Activated naive CD4-positive, alpha-beta T cell treated with anti-CD3 and anti-CD28 coated beads, Interleukin-2, amount 10 ng/mL, durations not matched to agents 7 days and 5 days (primary cell): ENCODE measurements around the gene PSME3IP1.
A peak's percentile ranks its signal among the peaks of the same experiment; 100 is the strongest.

ENCODE experiments used
- CTCF ChIA-PET: fragments of 350-600 bp; sonication (Branson Sonifier 250); formaldehyde crosslinking; loops from one replicate; lab custom pipeline; 2021; ENCODE audit warnings: antibody characterized with exemption; lab: Charles Lee
- DNase-seq: peaks from one replicate; pipeline ENCODE4 v3.0.0-alpha.2; 2020
- H3K27ac Mint-ChIP-seq: one replicate; pipeline ENCODE4 v1.8.0; 2021; ENCODE audit warnings: mild to moderate bottlenecking, moderate library complexity, mixed read lengths
- H3K27me3 Mint-ChIP-seq: one replicate; pipeline ENCODE4 v1.8.0; 2021; ENCODE audit warnings: mild to moderate bottlenecking, mixed read lengths
- H3K36me3 Mint-ChIP-seq: one replicate; pipeline ENCODE4 v1.8.0; 2021; ENCODE audit warnings: mixed read lengths
- H3K4me1 Mint-ChIP-seq: one replicate; pipeline ENCODE4 v1.8.0; 2021; ENCODE audit warnings: mixed read lengths
- H3K4me3 Mint-ChIP-seq: one replicate; pipeline ENCODE4 v1.8.0; 2021; ENCODE audit warnings: mild to moderate bottlenecking, moderate library complexity, mixed read lengths
- H3K9me3 Mint-ChIP-seq: one replicate; pipeline ENCODE4 v1.8.0; 2021; ENCODE audit warnings: mixed read lengths

PSME3IP1 gene

GRCh38 chr16:57167953-57168352 lies 17.9 kb downstream of the PSME3IP1 start:
- no peaks in the 10 kb centered on the region for H3K27me3 Mint-ChIP-seq
- H3K4me1 Mint-ChIP-seq, result peaks cover 3% of the 10 kb centered on the region
- H3K4me3 Mint-ChIP-seq, result no peak overlapping the region
- H3K9me3 Mint-ChIP-seq, result no peaks in the 10 kb centered on the region
- H3K27ac Mint-ChIP-seq, result no peak overlapping the region
- CTCF ChIA-PET, result interaction anchor here (0.7 to 1.0 kb wide), 6 partner anchors 26 to 381 kb away, joined by 3 to 11 read pairs (median 3); no protein-coding TSS in a partner anchor
- DNase-seq, result peak; percentile 31
- peaks cover 42% of the 10 kb centered on the region for H3K36me3 Mint-ChIP-seq

GRCh38 chr16:57167538-57167937 lies 18.3 kb downstream of the PSME3IP1 start:
- CTCF ChIA-PET, result interaction anchor here (0.7 to 1.0 kb wide), 6 partner anchors 25 to 380 kb away, joined by 3 to 11 read pairs (median 3); no protein-coding TSS in a partner anchor
- peaks cover 3% of the 10 kb centered on the region for H3K4me1 Mint-ChIP-seq
- H3K27ac Mint-ChIP-seq, result no peak overlapping the region
- no peak overlapping the region for H3K4me3 Mint-ChIP-seq
- peaks cover 39% of the 10 kb centered on the region for H3K36me3 Mint-ChIP-seq
- H3K27me3 Mint-ChIP-seq, result no peaks in the 10 kb centered on the region
- no peak for DNase-seq
- no peaks in the 10 kb centered on the region for H3K9me3 Mint-ChIP-seq

GRCh38 chr16:57166951-57167350 lies 18.9 kb downstream of the PSME3IP1 start:
- H3K36me3 Mint-ChIP-seq, result peaks cover 35% of the 10 kb centered on the region
- H3K27me3 Mint-ChIP-seq, result no peaks in the 10 kb centered on the region
- peaks cover 3% of the 10 kb centered on the region for H3K4me1 Mint-ChIP-seq

GRCh38 chr16:57166451-57166850 lies 19.4 kb downstream of the PSME3IP1 start:
- H3K9me3 Mint-ChIP-seq, result no peaks in the 10 kb centered on the region
- no peak for DNase-seq
- no peak overlapping the region for H3K27ac Mint-ChIP-seq
- H3K27me3 Mint-ChIP-seq, result no peaks in the 10 kb centered on the region
- CTCF ChIA-PET, result interaction anchor here (0.7 to 1.4 kb wide), 5 partner anchors 74 to 203 kb away, joined by 3 to 6 read pairs (median 3); partner anchors contain the start of gene CPNE2
- H3K36me3 Mint-ChIP-seq, result peaks cover 31% of the 10 kb centered on the region
- peaks cover 3% of the 10 kb centered on the region for H3K4me1 Mint-ChIP-seq
- H3K4me3 Mint-ChIP-seq, result no peak overlapping the region

More at GRCh38 chr16:57166951-57167350, 18.9 kb downstream of the PSME3IP1 start:
- no peak for DNase-seq
- Mint-ChIP-seq H3K9me3 (no peaks in the 10 kb centered on the region), H3K27ac (no peak overlapping the region), H3K4me3 (no peak overlapping the region)
- CTCF ChIA-PET, result interaction anchor here (0.7 to 1.4 kb wide), 5 partner anchors 74 to 203 kb away, joined by 3 to 6 read pairs (median 3); partner anchors contain the start of gene CPNE2

DNA sequence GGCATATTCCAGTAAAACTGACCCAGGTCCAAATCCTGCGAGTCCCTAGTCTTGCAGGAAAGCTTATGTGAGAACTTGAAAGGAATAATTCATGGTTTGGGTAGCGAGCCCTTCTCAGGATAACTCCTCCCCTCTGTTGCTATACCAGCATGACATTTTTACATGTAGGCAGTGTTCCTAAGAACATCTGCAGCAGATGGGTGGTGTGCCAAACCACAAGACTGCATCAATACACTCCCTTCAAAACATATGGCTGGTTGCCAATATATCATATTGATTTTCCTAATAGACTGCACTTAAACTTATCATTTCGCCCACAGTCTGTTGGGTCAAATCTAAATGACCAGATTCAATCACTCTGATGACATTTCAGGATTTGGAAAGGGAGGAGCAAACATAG lies 19.9 kb downstream of the PSME3IP1 start:
- CTCF ChIA-PET, result interaction anchor here (1.1 to 1.4 kb wide), 3 partner anchors 81 to 202 kb away, joined by 3 to 6 read pairs (median 5); no protein-coding TSS in a partner anchor
- Mint-ChIP-seq H3K4me3 (no peak overlapping the region), H3K27me3 (no peaks in the 10 kb centered on the region), H3K9me3 (no peaks in the 10 kb centered on the region), H3K4me1 (peaks cover 3% of the 10 kb centered on the region), H3K27ac (no peak overlapping the region), H3K36me3 (peaks cover 26% of the 10 kb centered on the region)
- no peak for DNase-seq

GRCh38 chr16:57165483-57165882 lies 20.4 kb downstream of the PSME3IP1 start:
- peaks cover 6% of the 10 kb centered on the region for H3K4me1 Mint-ChIP-seq
- no peaks in the 10 kb centered on the region for H3K27me3 Mint-ChIP-seq
- no peak overlapping the region for H3K27ac Mint-ChIP-seq
- H3K4me3 Mint-ChIP-seq, result no peak overlapping the region
- H3K9me3 Mint-ChIP-seq, result no peaks in the 10 kb centered on the region
- DNase-seq, result no peak
- CTCF ChIA-PET, result interaction anchor here (0.8 kb wide), 1 partner anchor 81 kb away, joined by 3 read pairs; no protein-coding TSS in a partner anchor
- H3K36me3 Mint-ChIP-seq, result peaks cover 26% of the 10 kb centered on the region

DNA sequence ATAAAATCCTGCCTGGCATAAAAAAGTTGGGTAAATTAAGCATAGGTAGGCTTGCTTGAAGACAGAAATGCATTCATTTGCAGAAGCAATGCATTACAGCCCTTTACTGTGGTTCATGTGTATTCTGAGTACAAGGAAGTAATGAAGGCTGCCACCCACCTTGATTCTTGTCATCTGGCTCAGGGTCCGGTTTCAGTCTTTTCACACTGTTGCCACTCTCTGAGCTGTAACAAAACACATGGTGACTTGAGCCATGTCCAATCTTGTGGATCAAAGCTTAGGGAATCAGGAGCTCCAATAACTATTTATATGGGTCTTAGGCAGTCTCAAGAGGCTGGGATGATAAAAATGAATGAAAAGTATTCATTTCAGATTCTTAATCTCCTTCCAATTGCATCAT lies 22.0 kb downstream of the PSME3IP1 start:
- Mint-ChIP-seq H3K27me3 (no peaks in the 10 kb centered on the region), H3K36me3 (peaks cover 36% of the 10 kb centered on the region), H3K27ac (no peak overlapping the region), H3K9me3 (no peaks in the 10 kb centered on the region), H3K4me3 (no peak overlapping the region), H3K4me1 (peaks cover 7% of the 10 kb centered on the region)
- DNase-seq, result no peak
- CTCF ChIA-PET, result interaction anchor here (0.7 to 1.6 kb wide), 2 partner anchors 77 to 79 kb away, joined by 3 to 5 read pairs; no protein-coding TSS in a partner anchor

DNA sequence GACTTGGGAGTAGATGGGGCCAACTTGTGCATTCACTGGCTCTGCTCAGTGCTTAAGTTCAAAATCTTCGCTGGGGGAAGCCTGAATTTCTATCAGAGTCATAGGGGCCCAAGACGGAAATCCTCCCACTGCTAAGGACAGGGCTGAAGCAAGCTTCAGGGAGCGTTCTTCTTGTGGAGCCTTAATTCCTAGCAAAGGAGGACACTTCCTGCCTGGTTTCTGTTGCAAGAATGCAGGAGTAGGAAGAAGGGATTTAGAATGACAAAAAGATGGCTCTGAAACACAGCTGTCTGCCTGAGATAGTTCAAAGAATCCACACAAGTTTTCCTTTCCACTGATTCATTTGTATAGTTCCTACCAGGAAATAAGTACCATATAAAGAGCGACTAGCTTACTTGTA lies 26.4 kb downstream of the PSME3IP1 start:
- H3K4me1 Mint-ChIP-seq, result peaks cover 26% of the 10 kb centered on the region
- H3K4me3 Mint-ChIP-seq, result no peak overlapping the region
- no peak overlapping the region for H3K27ac Mint-ChIP-seq
- H3K27me3 Mint-ChIP-seq, result no peaks in the 10 kb centered on the region
- CTCF ChIA-PET, result interaction anchor here (1.0 kb wide), 1 partner anchor 450 kb away, joined by 4 read pairs; no protein-coding TSS in a partner anchor
- peaks cover 46% of the 10 kb centered on the region for H3K36me3 Mint-ChIP-seq
- no peak for DNase-seq
- H3K9me3 Mint-ChIP-seq, result no peaks in the 10 kb centered on the region

DNA sequence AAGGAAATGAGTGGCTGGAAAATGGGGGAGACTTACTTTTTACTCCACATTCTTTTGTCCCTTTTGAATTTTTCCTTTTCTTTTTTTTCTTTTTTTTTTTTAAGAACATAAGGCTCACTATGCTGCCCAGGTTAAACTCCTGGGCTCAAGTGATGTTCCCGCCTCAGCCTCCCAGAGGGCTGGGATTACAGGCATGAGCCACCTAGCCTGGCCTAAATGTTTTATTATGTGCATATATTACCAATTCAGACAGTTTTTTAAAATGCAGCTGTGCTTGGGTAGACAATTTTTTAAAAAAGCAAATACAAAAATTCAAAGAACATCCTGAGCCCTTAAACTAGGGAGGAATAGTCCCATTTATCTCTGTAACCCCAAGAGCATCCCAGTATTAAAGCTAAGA lies 28.3 kb downstream of the PSME3IP1 start:
- no peak overlapping the region for H3K27ac Mint-ChIP-seq
- H3K4me3 Mint-ChIP-seq, result no peak overlapping the region
- CTCF ChIA-PET, result interaction anchor here (0.6 kb wide), 1 partner anchor 73 kb away, joined by 3 read pairs; no protein-coding TSS in a partner anchor
- no peak for DNase-seq
- peaks cover 31% of the 10 kb centered on the region for H3K4me1 Mint-ChIP-seq
- no peaks in the 10 kb centered on the region for H3K9me3 Mint-ChIP-seq
- no peaks in the 10 kb centered on the region for H3K27me3 Mint-ChIP-seq
- peaks cover 53% of the 10 kb centered on the region for H3K36me3 Mint-ChIP-seq

GRCh38 chr16:57156351-57156703 lies 29.5 kb downstream of the PSME3IP1 start:
- Mint-ChIP-seq H3K27ac (peak overlapping the region; percentile 64), H3K9me3 (no peaks in the 10 kb centered on the region), H3K4me3 (no peak overlapping the region), H3K4me1 (peaks cover 43% of the 10 kb centered on the region), H3K36me3 (peaks cover 58% of the 10 kb centered on the region), H3K27me3 (no peaks in the 10 kb centered on the region)
- DNase-seq, result no peak
- CTCF ChIA-PET, result interaction anchor here (1.2 kb wide), 1 partner anchor 192 kb away, joined by 5 read pairs; no protein-coding TSS in a partner anchor

GRCh38 chr16:57155702-57156350 lies 30.0 kb downstream of the PSME3IP1 start:
- peaks cover 44% of the 10 kb centered on the region for H3K4me1 Mint-ChIP-seq
- DNase-seq, result no peak
- H3K27ac Mint-ChIP-seq, result peak overlapping the region; percentile 64
- H3K4me3 Mint-ChIP-seq, result no peak overlapping the region
- H3K27me3 Mint-ChIP-seq, result no peaks in the 10 kb centered on the region
- H3K9me3 Mint-ChIP-seq, result no peaks in the 10 kb centered on the region
- CTCF ChIA-PET, result interaction anchor here (1.2 kb wide), 1 partner anchor 192 kb away, joined by 5 read pairs; no protein-coding TSS in a partner anchor
- H3K36me3 Mint-ChIP-seq, result peaks cover 58% of the 10 kb centered on the region

DNA sequence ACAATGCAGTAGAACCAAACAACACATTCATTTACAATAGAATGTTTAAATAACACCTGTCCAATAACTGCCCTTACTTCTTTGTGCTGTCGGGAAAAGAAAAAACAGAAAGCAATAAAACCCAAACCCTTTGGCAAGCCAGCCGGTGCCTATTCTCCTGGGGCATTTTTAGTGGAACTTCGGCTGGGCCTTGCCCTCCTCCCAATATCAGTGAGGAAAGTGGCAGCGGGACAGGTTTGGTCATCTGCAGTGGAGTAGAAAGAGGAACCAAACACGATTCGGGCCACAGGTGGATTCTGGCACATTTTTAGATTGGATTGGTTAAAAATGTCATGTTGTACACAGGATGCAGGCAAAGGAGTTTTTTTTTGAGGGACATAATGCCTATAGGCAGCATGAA lies 32.0 kb downstream of the PSME3IP1 start:
- H3K9me3 Mint-ChIP-seq, result no peaks in the 10 kb centered on the region
- DNase-seq, result no peak
- H3K27ac Mint-ChIP-seq, result no peak overlapping the region
- no peaks in the 10 kb centered on the region for H3K27me3 Mint-ChIP-seq
- peaks cover 39% of the 10 kb centered on the region for H3K4me1 Mint-ChIP-seq
- no peak overlapping the region for H3K4me3 Mint-ChIP-seq
- CTCF ChIA-PET, result no interaction called here
- H3K36me3 Mint-ChIP-seq, result peaks cover 44% of the 10 kb centered on the region

GRCh38 chr16:57152096-57153093 lies 33.4 kb downstream of the PSME3IP1 start:
- Mint-ChIP-seq H3K27me3 (no peaks in the 10 kb centered on the region), H3K9me3 (no peaks in the 10 kb centered on the region), H3K4me3 (no peak overlapping the region), H3K27ac (peak overlapping the region; percentile 14), H3K4me1 (peaks cover 52% of the 10 kb centered on the region), H3K36me3 (peaks cover 42% of the 10 kb centered on the region)
- no peak for DNase-seq
- CTCF ChIA-PET, result interaction anchor here (0.6 to 1.8 kb wide), 8 partner anchors 9 to 163 kb away, joined by 3 to 9 read pairs (median 4); partner anchors contain the start of genes CPNE2 and NLRC5
